ENCODE results near the gene SLC35B1.
A peak's percentile ranks its signal among the peaks of the same experiment; 100 is the strongest.
"Not testable (repeated sequence)": the region's sequence is repeated elsewhere in the genome, so short reads cannot be mapped to it uniquely, and the experiment has no call there.

SLC35B1 gene

GRCh38 chr17:49734515-49735490 lies 27.0 kb upstream of the SLC35B1 start:
- DNase-seq (ENCODE audit: low spot score) = no peak

- no peak for DNase-seq (ENCODE audit: low spot score)
Measured at GRCh38 chr17:49731435-49731831, 23.7 kb upstream of the SLC35B1 start.

GRCh38 chr17:49730785-49731434 lies 23.1 kb upstream of the SLC35B1 start:
- DNase-seq (ENCODE audit: low spot score) = no peak

GRCh38 chr17:49730078-49730784 lies 22.5 kb upstream of the SLC35B1 start:
- no peak for DNase-seq (ENCODE audit: low spot score)

GRCh38 chr17:49729069-49729468 lies 21.3 kb upstream of the SLC35B1 start:
- DNase-seq (ENCODE audit: low spot score) = no peak

- no peak for DNase-seq (ENCODE audit: low spot score)
Measured at GRCh38 chr17:49728425-49728824, 20.7 kb upstream of the SLC35B1 start.

- DNase-seq (ENCODE audit: low spot score) = no peak
Measured at GRCh38 chr17:49727380-49727779, 19.6 kb upstream of the SLC35B1 start.

GRCh38 chr17:49725452-49726130 lies 17.8 kb upstream of the SLC35B1 start:
- no peak for DNase-seq (ENCODE audit: low spot score)

- not testable (repeated sequence) for DNase-seq (ENCODE audit: low spot score)
Measured at GRCh38 chr17:49724552-49724951, 16.8 kb upstream of the SLC35B1 start.

GRCh38 chr17:49723423-49723822 lies 15.7 kb upstream of the SLC35B1 start:
- peak; percentile 76 for DNase-seq (ENCODE audit: low spot score)

- DNase-seq (ENCODE audit: low spot score) = no peak
Measured at GRCh38 chr17:49722066-49722465, 14.3 kb upstream of the SLC35B1 start.

- DNase-seq (ENCODE audit: low spot score) = no peak
Measured at GRCh38 chr17:49717371-49717861, 9.7 kb upstream of the SLC35B1 start.

GRCh38 chr17:49716668-49717364 lies 9.1 kb upstream of the SLC35B1 start:
- DNase-seq (ENCODE audit: low spot score) = no peak

GRCh38 chr17:49715717-49716279 lies 8.0 kb upstream of the SLC35B1 start:
- no peak for DNase-seq (ENCODE audit: low spot score)

- DNase-seq (ENCODE audit: low spot score) = no peak
Measured at GRCh38 chr17:49715216-49715615, 7.5 kb upstream of the SLC35B1 start.

- DNase-seq (ENCODE audit: low spot score) = no peak
Measured at GRCh38 chr17:49708515-49709183, 885 bp upstream of the SLC35B1 start.

- DNase-seq (ENCODE audit: low spot score) = no peak
Measured at GRCh38 chr17:49707246-49707607, 537 bp downstream of the SLC35B1 start.

GRCh38 chr17:49705254-49705653 lies 2.5 kb downstream of the SLC35B1 start:
- DNase-seq (ENCODE audit: low spot score) = no peak

- DNase-seq (ENCODE audit: low spot score) = peak; percentile 72
Measured at GRCh38 chr17:49703557-49704277, 4.0 kb downstream of the SLC35B1 start.

GRCh38 chr17:49700960-49701359 lies 6.8 kb downstream of the SLC35B1 start:
- DNase-seq (ENCODE audit: low spot score) = no peak

Measured in D341Med (cell line).